Caco-2 (cell line): ENCODE results near the gene MARCHF9. TPM values are rescaled to one million over a fixed set of nuclear protein-coding genes. Genes with fewer than 3 reads are reported as not detected.

ENCODE experiments used
- BruUV-seq: library from RNA; stranded (reverse); fragments of 400-500 nt; replicated peaks from 2 replicates; lab custom pipeline; 2021; lab: Mats Ljungman, UMichigan
- CTCF ChIA-PET: fragments of 300-600 bp; sonication (Branson Sonifier 250); formaldehyde crosslinking; loops from one replicate; lab custom pipeline; 2022; ENCODE audit warnings: antibody characterized with exemption; lab: Charles Lee
- POLR2A ChIA-PET: fragments of 300-600 bp; sonication (Branson Sonifier 250); formaldehyde crosslinking; loops from one replicate; lab custom pipeline; 2022; ENCODE audit warnings: antibody characterized with exemption; lab: Charles Lee
- DNase-seq, 2 experiments: peaks; one replicate each; pipeline versions ENCODE4 v3.0.0 to v3.0.0-alpha.2; 2020 to 2022
- H3K27me3 ChIP-seq: replicated peaks from 2 replicates; pipeline ENCODE4 v1.6.0; 2011; ENCODE audit warnings: low read length; ENCODE audit not compliant: control insufficient read depth, insufficient read depth
- H3K36me3 ChIP-seq: 2 replicates; pipeline ENCODE4 v1.5.1; 2011; ENCODE audit warnings: low read length; ENCODE audit not compliant: control insufficient read depth, insufficient read depth
- H3K4me1 ChIP-seq: fragments of 250-450 bp; sonication (Bioruptor Pico); 2 replicates; pipeline ENCODE4 v1.5.1; 2020; ENCODE audit warnings: mild to moderate bottlenecking
- H3K4me3 ChIP-seq: 2 replicates; pipeline ENCODE4 v1.5.1; 2011; ENCODE audit warnings: low read depth, mild to moderate bottlenecking, control low read depth, low read length
- H3K9me3 ChIP-seq: fragments of 250-450 bp; sonication (Bioruptor Pico); 2 replicates; pipeline ENCODE4 v1.5.1; 2020; ENCODE audit warnings: mild to moderate bottlenecking, moderate library complexity
- H3K27ac Mint-ChIP-seq: one replicate; pipeline ENCODE4 v1.8.0; 2022; ENCODE audit warnings: mixed read lengths; ENCODE audit not compliant: unreplicated experiment
- H3K27me3 Mint-ChIP-seq: one replicate; pipeline ENCODE4 v1.8.0; 2022; ENCODE audit warnings: mixed read lengths; ENCODE audit not compliant: insufficient read depth, unreplicated experiment
- H3K36me3 Mint-ChIP-seq: one replicate; pipeline ENCODE4 v1.8.0; 2022; ENCODE audit warnings: mild to moderate bottlenecking, mixed read lengths; ENCODE audit not compliant: insufficient read depth, unreplicated experiment
- H3K4me1 Mint-ChIP-seq: one replicate; pipeline ENCODE4 v1.8.0; 2022; ENCODE audit warnings: low read depth, mixed read lengths; ENCODE audit not compliant: unreplicated experiment
- H3K4me3 Mint-ChIP-seq: one replicate; pipeline ENCODE4 v1.8.0; 2022; ENCODE audit warnings: mild to moderate bottlenecking, moderate library complexity, mixed read lengths; ENCODE audit not compliant: unreplicated experiment
- H3K9me3 Mint-ChIP-seq: one replicate; pipeline ENCODE4 v1.8.0; 2022; ENCODE audit warnings: mixed read lengths; ENCODE audit not compliant: unreplicated experiment
- intact Hi-C: fragments of 100-400 bp; cut with micrococcal nuclease; formaldehyde crosslinking; loops from one replicate; pipeline ENCODE4 v1.10.0; 2022; ENCODE audit not compliant: unreplicated experiment
- total RNA-seq: library from RNA; stranded (reverse); gene quantifications from 2 replicates; pipeline ENCODE4 v1.2.3, GENCODE V29; 2022
- TF ChIP-seq, protein P1 (sequence below), 2 experiments: fragments of 200-600 bp in 1 of 2; IDR thresholded peaks; 1 replicate in 1 of 2; 2 replicates in 1 of 2; pipeline versions ENCODE4 v1.5.1 to v1.8.0; 2011 to 2022; ENCODE audit warnings: antibody characterized with exemption in 1 of 2, control low read depth in 1 of 2, inconsistent platforms in 1 of 2, low read depth in 1 of 2, low read length in 1 of 2, mild to moderate bottlenecking in 1 of 2, moderate library complexity in 1 of 2; ENCODE audit not compliant: insufficient read depth in 1 of 2, severe bottlenecking in 1 of 2, unreplicated experiment in 1 of 2

MARCHF9 gene
- total RNA-seq, 1 experiment from 2014 or later = 11.0 TPM

- no peak overlapping the region for H3K4me3 Mint-ChIP-seq
- peaks cover 14% of the 10 kb centered on the region for H3K4me1 ChIP-seq
- BruUV-seq = no TSS peak
- H3K9me3 ChIP-seq = no peaks in the 10 kb centered on the region
- CTCF ChIA-PET = interaction anchor here (0.8 to 1.4 kb wide), 2 partner anchors 16 to 159 kb away, joined by 3 to 4 read pairs; no protein-coding TSS in a partner anchor
- no peak overlapping the region for H3K4me3 ChIP-seq
- peaks cover 2% of the 10 kb centered on the region for H3K27me3 ChIP-seq
- DNase-seq = peak in 1 of 2 experiments; percentile 33
- POLR2A ChIA-PET = no interaction called here
- H3K36me3 ChIP-seq = no peaks in the 10 kb centered on the region
- H3K27ac Mint-ChIP-seq = no peak overlapping the region
- peaks cover 14% of the 10 kb centered on the region for H3K27me3 Mint-ChIP-seq
- peaks cover 19% of the 10 kb centered on the region for H3K4me1 Mint-ChIP-seq
- peaks cover 32% of the 10 kb centered on the region for H3K36me3 Mint-ChIP-seq
- intact Hi-C loops = no loop called here
- no peaks in the 10 kb centered on the region for H3K9me3 Mint-ChIP-seq
- TF ChIP-seq, protein P1, sequence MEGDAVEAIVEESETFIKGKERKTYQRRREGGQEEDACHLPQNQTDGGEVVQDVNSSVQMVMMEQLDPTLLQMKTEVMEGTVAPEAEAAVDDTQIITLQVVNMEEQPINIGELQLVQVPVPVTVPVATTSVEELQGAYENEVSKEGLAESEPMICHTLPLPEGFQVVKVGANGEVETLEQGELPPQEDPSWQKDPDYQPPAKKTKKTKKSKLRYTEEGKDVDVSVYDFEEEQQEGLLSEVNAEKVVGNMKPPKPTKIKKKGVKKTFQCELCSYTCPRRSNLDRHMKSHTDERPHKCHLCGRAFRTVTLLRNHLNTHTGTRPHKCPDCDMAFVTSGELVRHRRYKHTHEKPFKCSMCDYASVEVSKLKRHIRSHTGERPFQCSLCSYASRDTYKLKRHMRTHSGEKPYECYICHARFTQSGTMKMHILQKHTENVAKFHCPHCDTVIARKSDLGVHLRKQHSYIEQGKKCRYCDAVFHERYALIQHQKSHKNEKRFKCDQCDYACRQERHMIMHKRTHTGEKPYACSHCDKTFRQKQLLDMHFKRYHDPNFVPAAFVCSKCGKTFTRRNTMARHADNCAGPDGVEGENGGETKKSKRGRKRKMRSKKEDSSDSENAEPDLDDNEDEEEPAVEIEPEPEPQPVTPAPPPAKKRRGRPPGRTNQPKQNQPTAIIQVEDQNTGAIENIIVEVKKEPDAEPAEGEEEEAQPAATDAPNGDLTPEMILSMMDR (IDR thresholded peaks at IDR 0.05; ENCODE audit: insufficient read depth in 1 of 2, low read depth in 1 of 2, low read length in 1 of 2, severe bottlenecking in 1 of 2, unreplicated experiment in 1 of 2) = peak in 1 of 2 experiments; percentile 26
Measured at GRCh38 chr12:57741844-57742738, 12.8 kb upstream of the MARCHF9 start.

DNA sequence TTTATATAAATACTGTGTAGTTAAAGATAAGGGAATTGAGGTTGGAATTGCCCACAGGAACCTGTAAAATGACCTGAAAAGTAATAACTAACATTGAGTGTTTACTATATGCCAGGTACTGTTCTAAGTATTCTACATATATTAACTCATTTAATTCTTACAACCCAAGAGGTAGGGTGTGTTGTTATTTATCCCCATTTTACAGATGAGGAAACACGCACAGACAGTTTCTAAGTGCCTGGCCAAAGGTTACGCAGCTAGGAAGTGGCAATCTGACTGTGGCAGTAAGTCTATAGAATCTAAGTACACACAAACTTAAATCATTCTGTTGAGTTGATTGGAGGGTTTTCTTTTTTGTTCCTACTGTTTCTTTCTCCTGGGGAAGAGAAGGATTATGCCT lies 11.1 kb upstream of the MARCHF9 start:
- Histone ChIP-seq H3K27me3 (no peaks in the 10 kb centered on the region), H3K4me1 (peaks cover 10% of the 10 kb centered on the region), H3K9me3 (no peaks in the 10 kb centered on the region), H3K4me3 (peak overlapping the region; percentile 64), H3K36me3 (no peaks in the 10 kb centered on the region; the same call in 1 of the 2 replicates)
- ChIA-PET POLR2A (interaction anchor here (0.6 to 0.8 kb wide), 2 partner anchors 8 to 114 kb away, joined by 3 to 5 read pairs; no protein-coding TSS in a partner anchor), CTCF (interaction anchor here (1.5 kb wide), 2 partner anchors 16 to 18 kb away, joined by 9 to 10 read pairs; no protein-coding TSS in a partner anchor)
- no peaks in the 10 kb centered on the region for H3K9me3 Mint-ChIP-seq
- no peak for DNase-seq
- intact Hi-C loops = no loop called here
- peaks cover 14% of the 10 kb centered on the region for H3K27me3 Mint-ChIP-seq
- peak overlapping the region; percentile 96 for H3K4me3 Mint-ChIP-seq
- H3K4me1 Mint-ChIP-seq = peaks cover 19% of the 10 kb centered on the region
- peak overlapping the region; percentile 98 for H3K27ac Mint-ChIP-seq
- TF ChIP-seq, protein P1 (IDR thresholded peaks at IDR 0.05; ENCODE audit: insufficient read depth in 1 of 2, low read depth in 1 of 2, low read length in 1 of 2, severe bottlenecking in 1 of 2, unreplicated experiment in 1 of 2) = no peak
- peaks cover 49% of the 10 kb centered on the region for H3K36me3 Mint-ChIP-seq
- BruUV-seq = no TSS peak

DNA sequence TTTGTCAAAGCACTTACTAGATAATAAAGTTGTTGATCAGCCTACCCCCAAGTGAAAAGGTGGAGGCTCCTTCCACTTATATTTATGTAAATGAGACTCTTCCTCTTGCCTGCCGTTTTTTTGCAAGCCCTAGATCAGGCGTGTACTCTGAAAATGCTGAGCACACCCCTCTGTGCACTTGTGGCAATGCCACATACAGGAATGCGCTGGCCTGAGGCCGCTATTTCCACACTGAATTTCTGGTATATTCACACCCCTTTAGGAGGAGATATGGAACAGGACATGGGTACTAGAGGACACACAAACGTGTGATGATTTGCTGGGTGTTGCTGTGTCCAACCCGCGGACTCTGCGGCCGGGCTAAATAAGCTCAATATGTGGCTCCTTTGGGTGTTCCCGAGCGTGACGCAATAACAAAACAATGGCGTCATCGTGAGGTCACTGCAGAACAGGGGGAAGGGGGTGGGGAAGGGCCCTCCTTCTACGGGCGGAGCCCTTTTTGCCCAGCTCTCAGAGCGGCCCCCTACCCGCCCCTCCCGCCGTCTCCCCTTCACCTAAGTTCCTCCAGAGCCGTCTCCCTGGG lies 10.6 kb upstream of the MARCHF9 start:
- Mint-ChIP-seq H3K27ac (peak overlapping the region; percentile 98), H3K27me3 (peaks cover 9% of the 10 kb centered on the region), H3K4me1 (peaks cover 19% of the 10 kb centered on the region), H3K36me3 (peaks cover 54% of the 10 kb centered on the region), H3K4me3 (peak overlapping the region; percentile 96), H3K9me3 (no peaks in the 10 kb centered on the region)
- TF ChIP-seq, protein P1 (IDR thresholded peaks at IDR 0.05; ENCODE audit: insufficient read depth in 1 of 2, low read depth in 1 of 2, low read length in 1 of 2, severe bottlenecking in 1 of 2, unreplicated experiment in 1 of 2) = no peak
- BruUV-seq = TSS peak; percentile 20
- Histone ChIP-seq H3K4me1 (peaks cover 10% of the 10 kb centered on the region), H3K36me3 (no peaks in the 10 kb centered on the region; the same call in 1 of the 2 replicates), H3K27me3 (no peaks in the 10 kb centered on the region), H3K9me3 (no peaks in the 10 kb centered on the region), H3K4me3 (peak overlapping the region; percentile 64)
- ChIA-PET POLR2A (interaction anchor here (0.6 to 1.2 kb wide), 6 partner anchors 9 to 163 kb away, joined by 3 to 5 read pairs (median 4); partner anchors contain the start of genes EEF1AKMT3 and METTL1), CTCF (interaction anchor here (0.7 to 1.5 kb wide), 5 partner anchors 8 to 161 kb away, joined by 3 to 10 read pairs (median 4); no protein-coding TSS in a partner anchor)
- peak; percentile 82 to 84 for DNase-seq
- intact Hi-C loops = no loop called here
